SW 1271 (cell line): ENCODE results near the gene CFAP157.

ENCODE experiments used
- DNase-seq, 2 experiments: peaks; one replicate each; lab custom pipeline; 2025; lab: John Stamatoyannopoulos, UW

CFAP157 gene

GRCh38 chr9:127715470-127716337 lies 8.9 kb downstream of the CFAP157 start, which contains the start of the genes PTRH1 and TTC16:
Gene PTRH1 (minus strand): TSS chr9:127715663. CDS start chr9:127715639, 24 bp downstream.
Gene TTC16 (plus strand): TSS chr9:127716079. CDS start chr9:127716146, 67 bp downstream.
- DNase-seq = peak; percentile 90 to 96

DNA sequence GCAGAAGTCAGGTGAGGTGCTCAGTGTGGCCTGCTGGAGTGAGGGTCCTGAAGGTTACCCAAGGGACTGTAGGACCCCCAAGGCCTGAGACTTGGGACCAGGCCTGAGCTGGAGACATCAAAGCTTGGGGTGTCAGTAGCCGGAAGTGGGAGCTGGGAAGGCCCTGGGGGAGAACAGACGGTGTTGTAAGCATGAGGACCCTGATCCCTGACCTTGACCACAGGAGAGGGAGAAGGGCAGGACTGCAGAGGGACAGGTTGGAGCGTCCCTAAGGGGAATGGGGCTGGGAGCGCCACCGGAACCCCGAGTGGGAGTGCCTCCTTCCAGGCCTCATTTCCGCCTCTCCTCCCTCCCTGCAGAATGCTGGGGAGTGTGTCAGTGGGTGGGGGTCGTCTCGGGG lies 9.6 kb downstream of the CFAP157 start:
- DNase-seq = no peak

- no peak for DNase-seq
Observed at GRCh38 chr9:127717766-127718165, 11.0 kb downstream of the CFAP157 start.

- no peak for DNase-seq
Observed at GRCh38 chr9:127720031-127720864, 13.5 kb downstream of the CFAP157 start.

DNA sequence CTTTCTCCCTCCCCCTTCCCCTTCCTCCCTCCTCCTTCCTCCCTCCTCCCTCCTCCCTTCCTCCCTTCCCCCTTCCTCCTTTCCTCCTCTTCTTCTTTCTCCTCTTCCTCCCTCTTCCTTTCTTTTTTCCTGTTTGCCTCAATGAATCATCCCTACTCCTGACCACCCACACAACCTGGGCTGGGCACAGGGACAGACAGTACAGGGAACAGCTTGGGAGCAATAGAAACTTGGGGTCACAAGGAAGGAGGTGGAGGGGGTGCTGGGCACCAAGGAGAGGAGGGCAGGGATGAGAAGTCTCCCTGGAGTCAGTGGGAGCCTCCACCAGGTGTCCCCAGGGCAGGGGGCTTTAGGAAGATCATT lies 14.1 kb downstream of the CFAP157 start:
- DNase-seq = no peak

GRCh38 chr9:127721391-127721821 lies 14.6 kb downstream of the CFAP157 start:
- peak in 1 of 2 experiments; percentile 31 for DNase-seq

DNA sequence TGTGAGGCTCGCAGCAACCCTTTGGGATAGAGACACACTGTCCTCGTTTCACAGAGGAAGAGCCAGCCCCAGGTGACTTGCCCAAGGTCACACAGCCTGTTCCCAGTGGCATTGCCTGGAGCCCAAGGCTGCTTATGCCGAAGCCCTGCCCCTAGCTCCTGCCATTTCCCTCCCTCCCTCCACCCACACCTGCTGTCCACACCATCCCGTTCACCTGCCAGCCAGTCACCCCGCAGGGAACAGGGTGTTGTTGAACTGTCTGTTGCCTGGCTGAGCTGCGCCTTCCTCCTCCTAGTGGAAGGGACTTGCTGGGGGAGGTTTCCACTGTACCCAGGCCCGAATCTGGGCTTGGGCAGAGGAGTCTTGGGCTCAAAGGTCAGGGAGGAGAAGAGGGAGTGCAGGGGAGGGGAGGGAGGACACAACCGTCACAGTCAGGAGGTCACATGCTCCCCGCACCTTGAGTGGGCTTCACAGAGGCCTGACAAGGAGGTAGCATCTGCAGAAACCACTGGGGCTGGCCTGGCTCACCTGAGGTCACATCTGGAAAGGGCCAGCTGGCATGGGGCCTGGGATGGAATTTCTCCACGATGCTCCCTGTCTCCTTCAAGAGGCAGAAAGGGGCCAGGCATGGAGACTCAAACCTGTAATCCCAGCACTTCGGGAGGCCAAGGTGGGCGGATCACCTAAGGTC lies 15.4 kb downstream of the CFAP157 start:
- no peak for DNase-seq

- DNase-seq = no peak
Observed at GRCh38 chr9:127723013-127723412, 16.2 kb downstream of the CFAP157 start.

- DNase-seq = no peak
Observed at GRCh38 chr9:127723444-127723843, 16.7 kb downstream of the CFAP157 start.

- no peak for DNase-seq
Observed at GRCh38 chr9:127724012-127724411, 17.2 kb downstream of the CFAP157 start.

- DNase-seq = no peak
Observed at GRCh38 chr9:127726871-127727270, 20.1 kb downstream of the CFAP157 start.

GRCh38 chr9:127728808-127729207 lies 22.0 kb downstream of the CFAP157 start:
- no peak for DNase-seq

- DNase-seq = no peak
Observed at GRCh38 chr9:127729522-127730256, 22.9 kb downstream of the CFAP157 start.

DNA sequence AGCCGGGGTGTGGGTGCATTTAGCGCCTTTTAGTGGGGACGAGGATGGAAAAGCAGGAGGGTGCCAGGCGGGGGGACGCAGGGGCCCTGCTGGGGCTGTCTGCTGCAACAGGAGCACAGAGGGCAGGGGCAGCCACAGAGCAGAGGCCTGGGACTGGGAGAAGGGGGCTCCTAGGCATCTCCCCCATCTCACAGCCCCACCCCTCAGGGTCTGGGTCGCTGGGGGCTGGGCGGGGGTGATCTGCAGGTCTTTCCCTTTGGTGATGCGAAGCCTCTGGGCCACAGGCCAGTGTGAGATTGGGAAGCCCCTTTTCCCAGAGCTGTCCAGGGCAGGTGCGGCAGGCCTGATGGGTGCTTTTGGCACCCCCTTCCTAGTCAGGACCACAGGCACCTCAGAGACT lies 23.5 kb downstream of the CFAP157 start:
- no peak for DNase-seq

- no peak for DNase-seq
Observed at GRCh38 chr9:127730799-127731410, 24.1 kb downstream of the CFAP157 start.

DNA sequence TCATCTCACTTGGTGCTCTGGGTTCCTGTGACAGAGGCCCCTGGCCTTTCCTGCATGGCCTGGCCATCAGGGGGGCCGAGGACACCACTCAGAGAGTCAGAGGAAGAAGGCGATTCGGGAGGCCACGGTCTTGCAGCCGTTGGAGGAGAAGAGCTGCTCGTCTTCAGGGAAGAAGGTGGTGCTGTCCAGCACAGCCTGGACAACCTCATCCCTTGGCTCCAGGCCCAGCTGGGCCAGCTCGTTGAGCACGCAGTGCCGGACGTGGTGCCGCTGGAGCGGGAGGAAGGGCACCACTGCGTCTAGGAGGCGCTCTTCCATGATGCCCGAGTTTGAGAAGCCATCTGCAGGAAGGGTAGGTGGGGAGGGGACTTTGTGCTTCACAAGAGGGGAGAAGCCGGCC lies 25.1 kb downstream of the CFAP157 start:
- DNase-seq = no peak

DNA sequence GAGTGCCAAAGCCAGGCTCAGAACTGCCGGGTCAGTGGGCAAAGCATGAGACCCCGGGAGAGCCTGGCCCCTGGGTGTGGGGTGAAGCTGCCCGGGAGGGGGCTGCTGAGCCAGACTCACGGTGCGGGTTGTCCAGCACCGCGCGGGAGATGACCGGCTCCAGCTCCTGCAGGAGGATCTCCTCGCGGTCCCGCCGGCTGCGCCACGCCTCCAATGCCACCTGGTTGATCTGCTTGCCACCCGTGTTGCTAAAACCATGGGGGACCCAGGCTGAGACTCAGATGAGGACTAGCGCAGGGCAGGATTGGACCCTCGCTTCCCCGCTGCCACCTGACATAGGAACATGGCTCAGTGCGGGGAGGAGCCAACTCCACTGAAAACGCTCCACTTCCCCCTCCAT lies 25.7 kb downstream of the CFAP157 start:
- no peak for DNase-seq

GRCh38 chr9:127733614-127734013 lies 26.8 kb downstream of the CFAP157 start:
- no peak for DNase-seq

DNA sequence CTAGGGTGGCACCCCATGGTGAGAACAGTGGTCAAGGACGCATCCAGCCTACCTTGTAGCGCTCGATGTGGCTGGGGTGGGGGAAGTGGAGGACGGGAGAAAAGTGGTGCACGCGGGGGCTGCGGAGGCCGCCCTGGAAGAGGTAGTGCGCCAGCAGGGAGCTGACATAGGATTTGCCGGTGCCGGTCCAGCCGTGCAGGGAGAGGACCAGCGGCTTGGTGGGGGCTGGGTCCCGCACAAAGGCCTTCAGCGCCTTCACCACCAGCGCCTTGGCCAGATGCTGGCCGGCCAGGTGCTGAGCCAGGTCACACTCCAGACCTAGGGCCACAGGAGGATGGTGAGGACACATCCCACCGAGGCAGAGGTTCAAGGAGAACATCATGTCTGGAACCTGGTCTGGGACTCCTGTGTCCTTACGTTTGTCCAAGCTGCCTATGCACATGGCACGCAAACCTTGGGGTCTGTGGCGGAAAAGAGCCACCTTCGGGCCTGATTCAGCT lies 27.5 kb downstream of the CFAP157 start:
- no peak for DNase-seq

- peak; percentile 92 to 96 for DNase-seq
Observed at GRCh38 chr9:127734747-127735529, 28.1 kb downstream of the CFAP157 start, which contains the start of gene TOR2A. Gene TOR2A (minus strand): TSS chr9:127735294. CDS start chr9:127735270, 24 bp downstream.
